ENCODE data around the gene HNRNPA0. TPM values are rescaled to one million over a fixed set of nuclear protein-coding genes. Genes with fewer than 3 reads are reported as not detected.

Gene HNRNPA0
- total and polyA plus RNA-seq, 2 experiments from 2014 or later, result 15.1 to 39.9 TPM

- H3K27ac ChIP-seq (ENCODE audit: low read depth), result no peak overlapping the region
- peaks cover 5% of the 10 kb centered on the region for H4K20me1 ChIP-seq (replicated peaks; ENCODE audit: insufficient read depth)
- TF ChIP-seq REST (IDR thresholded peaks at IDR 0.05; ENCODE audit: unreplicated experiment) (no peak), CTCF (conservative IDR thresholded peaks at IDR 0.05; ENCODE audit: low read depth in 2 of 2) (peak in 1 of 2 experiments; percentile 43; a peak in 3 of 4 replicates)
- H3K9me3 Mint-ChIP-seq, result no peaks in the 10 kb centered on the region
- H3F3A ChIP-seq (replicated peaks; ENCODE audit: low read depth), result no peaks in the 10 kb centered on the region
- H3K4me1 Mint-ChIP-seq, result peaks cover 2% of the 10 kb centered on the region; the same call in 1 of the 3 replicates
- no peaks in the 10 kb centered on the region for H3K36me3 Mint-ChIP-seq (ENCODE audit: low read depth)
- H3K4me1 ChIP-seq (ENCODE audit: insufficient read depth), result no peaks in the 10 kb centered on the region
- peaks cover 75% of the 10 kb centered on the region for H3K79me2 ChIP-seq (replicated peaks; ENCODE audit: insufficient read depth)
- no peak overlapping the region for H2AFZ ChIP-seq
- H3K4me3 ChIP-seq, result no peak overlapping the region
- no peaks in the 10 kb centered on the region for H3K9me2 ChIP-seq (ENCODE audit: insufficient read depth)
- H3K27ac Mint-ChIP-seq, result no peak overlapping the region
- no peak overlapping the region for H3K4me2 ChIP-seq
- H3K36me3 ChIP-seq (ENCODE audit: insufficient read depth), result no peaks in the 10 kb centered on the region
- DNase-seq (ENCODE audit: low spot score) (peak; percentile 23), ATAC-seq (peak; percentile 37; the same call in 2 of the 3 replicates)
- H3K27me3 Mint-ChIP-seq (ENCODE audit: insufficient read depth, low read depth, poor library complexity), result no peaks in the 10 kb centered on the region
- H3K27me3 ChIP-seq (ENCODE audit: insufficient read depth), result no peaks in the 10 kb centered on the region
- no peak overlapping the region for H3K4me3 Mint-ChIP-seq
Observed at GRCh38 chr5:137728048-137728447, 26.1 kb downstream of the HNRNPA0 start.

GRCh38 chr5:137727623-137728022 lies 26.5 kb downstream of the HNRNPA0 start:
- no peaks in the 10 kb centered on the region for H3K9me3 Mint-ChIP-seq

More at GRCh38 chr5:137727623-137728022, 26.5 kb downstream of the HNRNPA0 start:
- no peak overlapping the region for H3K27ac ChIP-seq (ENCODE audit: low read depth)
- DNase-seq (ENCODE audit: low spot score), result no peak
- no peak overlapping the region for H2AFZ ChIP-seq
- ATAC-seq, result no peak
- H3F3A ChIP-seq (replicated peaks; ENCODE audit: low read depth), result no peaks in the 10 kb centered on the region
- H3K36me3 Mint-ChIP-seq (ENCODE audit: low read depth), result no peaks in the 10 kb centered on the region
- no peak for TF ChIP-seq STAT1 (IDR thresholded peaks at IDR 0.05; ENCODE audit: unreplicated experiment)
- TF ChIP-seq POLR2AphosphoS5 (IDR thresholded peaks at IDR 0.05; ENCODE audit: low read depth), result no peak
- TF ChIP-seq ETS1 (IDR thresholded peaks at IDR 0.05), result no peak
- TF ChIP-seq JUNB (IDR thresholded peaks at IDR 0.05; ENCODE audit: unreplicated experiment), result no peak
- TF ChIP-seq REST (IDR thresholded peaks at IDR 0.05; ENCODE audit: unreplicated experiment), result no peak
- TF ChIP-seq ZNF331 (CRISPR knock-in tag; IDR thresholded peaks at IDR 0.05; ENCODE audit: low read depth), result no peak
- no peak overlapping the region for H3K4me2 ChIP-seq
- H3K4me3 ChIP-seq, result no peak overlapping the region
- peaks cover 71% of the 10 kb centered on the region for H3K79me2 ChIP-seq (replicated peaks; ENCODE audit: insufficient read depth)
- H3K36me3 ChIP-seq (ENCODE audit: insufficient read depth), result no peaks in the 10 kb centered on the region
- no peak overlapping the region for H3K4me3 Mint-ChIP-seq
- H4K20me1 ChIP-seq (replicated peaks; ENCODE audit: insufficient read depth), result peaks cover 5% of the 10 kb centered on the region
- H3K4me1 Mint-ChIP-seq, result no peaks in the 10 kb centered on the region
- H3K27me3 ChIP-seq (ENCODE audit: insufficient read depth), result no peaks in the 10 kb centered on the region
- H3K27me3 Mint-ChIP-seq (ENCODE audit: insufficient read depth, low read depth, poor library complexity), result no peaks in the 10 kb centered on the region
- no peak overlapping the region for H3K27ac Mint-ChIP-seq
- H3K4me1 ChIP-seq (ENCODE audit: insufficient read depth), result no peaks in the 10 kb centered on the region
- no peaks in the 10 kb centered on the region for H3K9me2 ChIP-seq (ENCODE audit: insufficient read depth)

Measured in GM23338 (cell line).